Ishikawa (cell line): Measurements from ENCODE around the gene MLLT10.

Experiments used
- CEBPB ChIP-seq: IDR thresholded peaks from 2 replicates; pipeline ENCODE4 v1.6.1; 2012
- CREB1 ChIP-seq: IDR thresholded peaks from 2 replicates; pipeline ENCODE4 v1.6.1; 2012; ENCODE audit warnings: low read depth
- EGR1 ChIP-seq: IDR thresholded peaks from 2 replicates; pipeline ENCODE4 v1.6.1; 2012
- EP300 ChIP-seq: IDR thresholded peaks from 2 replicates; pipeline ENCODE4 v1.6.1; 2012; ENCODE audit warnings: borderline replicate concordance
- FOXM1 ChIP-seq: IDR thresholded peaks from 2 replicates; pipeline ENCODE4 v1.6.1; 2012; ENCODE audit warnings: low read depth, borderline replicate concordance
- NFIC ChIP-seq: IDR thresholded peaks from 2 replicates; pipeline ENCODE4 v1.6.1; 2012
- RAD21 ChIP-seq: IDR thresholded peaks from 2 replicates; pipeline ENCODE4 v1.6.1; 2012; ENCODE audit warnings: low read depth
- TAF1 ChIP-seq: IDR thresholded peaks from 2 replicates; pipeline ENCODE4 v1.6.1; 2012; ENCODE audit warnings: low read depth, mild to moderate bottlenecking
- TCF12 ChIP-seq: IDR thresholded peaks from 2 replicates; pipeline ENCODE4 v1.6.1; 2012; ENCODE audit warnings: low read depth
- TEAD4 ChIP-seq: IDR thresholded peaks from 2 replicates; pipeline ENCODE4 v1.6.1; 2012
- YY1 ChIP-seq: IDR thresholded peaks from 2 replicates; pipeline ENCODE4 v1.6.1; 2012; ENCODE audit warnings: low read depth
- ZBTB7A ChIP-seq: IDR thresholded peaks from 2 replicates; pipeline ENCODE4 v1.6.1; 2012; ENCODE audit warnings: low read depth
- TF ChIP-seq, protein P1 (sequence below): IDR thresholded peaks from 2 replicates; pipeline ENCODE4 v1.6.1; 2012
- TF ChIP-seq, protein P2 (sequence below): IDR thresholded peaks from 2 replicates; pipeline ENCODE4 v1.6.1; 2012; ENCODE audit warnings: low read depth, mild to moderate bottlenecking
- TF ChIP-seq, protein P3 (sequence below): IDR thresholded peaks from 2 replicates; pipeline ENCODE4 v1.6.1; 2012

Gene MLLT10

DNA sequence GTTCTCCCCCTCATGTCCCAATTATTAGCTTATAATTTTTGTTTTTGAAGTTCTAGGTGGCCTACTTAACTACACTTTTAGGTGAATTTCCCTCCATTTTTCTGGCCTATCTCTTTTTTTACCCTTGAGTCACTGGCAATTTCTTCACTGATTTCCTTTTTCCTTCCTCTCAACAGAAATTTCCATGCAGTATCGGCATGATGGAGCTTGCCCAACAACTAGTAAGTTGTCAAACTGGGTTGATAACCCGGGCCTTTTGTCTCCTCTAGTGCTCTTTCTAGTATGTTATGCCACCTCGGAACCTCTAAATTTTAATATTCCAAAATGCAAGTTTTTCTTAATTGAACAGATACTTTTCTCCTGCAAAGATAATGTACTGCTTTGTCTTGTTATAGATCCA, 147.1 kb downstream of the MLLT10 start:
- TF ChIP-seq YY1 (no peak), TEAD4 (no peak), FOXM1 (no peak), TAF1 (no peak), RAD21 (no peak), ZBTB7A (no peak), TCF12 (no peak), CEBPB (no peak), CREB1 (no peak)
- TF ChIP-seq, protein P1, sequence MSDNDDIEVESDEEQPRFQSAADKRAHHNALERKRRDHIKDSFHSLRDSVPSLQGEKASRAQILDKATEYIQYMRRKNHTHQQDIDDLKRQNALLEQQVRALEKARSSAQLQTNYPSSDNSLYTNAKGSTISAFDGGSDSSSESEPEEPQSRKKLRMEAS, result no peak
- TF ChIP-seq, protein P2, sequence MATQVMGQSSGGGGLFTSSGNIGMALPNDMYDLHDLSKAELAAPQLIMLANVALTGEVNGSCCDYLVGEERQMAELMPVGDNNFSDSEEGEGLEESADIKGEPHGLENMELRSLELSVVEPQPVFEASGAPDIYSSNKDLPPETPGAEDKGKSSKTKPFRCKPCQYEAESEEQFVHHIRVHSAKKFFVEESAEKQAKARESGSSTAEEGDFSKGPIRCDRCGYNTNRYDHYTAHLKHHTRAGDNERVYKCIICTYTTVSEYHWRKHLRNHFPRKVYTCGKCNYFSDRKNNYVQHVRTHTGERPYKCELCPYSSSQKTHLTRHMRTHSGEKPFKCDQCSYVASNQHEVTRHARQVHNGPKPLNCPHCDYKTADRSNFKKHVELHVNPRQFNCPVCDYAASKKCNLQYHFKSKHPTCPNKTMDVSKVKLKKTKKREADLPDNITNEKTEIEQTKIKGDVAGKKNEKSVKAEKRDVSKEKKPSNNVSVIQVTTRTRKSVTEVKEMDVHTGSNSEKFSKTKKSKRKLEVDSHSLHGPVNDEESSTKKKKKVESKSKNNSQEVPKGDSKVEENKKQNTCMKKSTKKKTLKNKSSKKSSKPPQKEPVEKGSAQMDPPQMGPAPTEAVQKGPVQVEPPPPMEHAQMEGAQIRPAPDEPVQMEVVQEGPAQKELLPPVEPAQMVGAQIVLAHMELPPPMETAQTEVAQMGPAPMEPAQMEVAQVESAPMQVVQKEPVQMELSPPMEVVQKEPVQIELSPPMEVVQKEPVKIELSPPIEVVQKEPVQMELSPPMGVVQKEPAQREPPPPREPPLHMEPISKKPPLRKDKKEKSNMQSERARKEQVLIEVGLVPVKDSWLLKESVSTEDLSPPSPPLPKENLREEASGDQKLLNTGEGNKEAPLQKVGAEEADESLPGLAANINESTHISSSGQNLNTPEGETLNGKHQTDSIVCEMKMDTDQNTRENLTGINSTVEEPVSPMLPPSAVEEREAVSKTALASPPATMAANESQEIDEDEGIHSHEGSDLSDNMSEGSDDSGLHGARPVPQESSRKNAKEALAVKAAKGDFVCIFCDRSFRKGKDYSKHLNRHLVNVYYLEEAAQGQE, result no peak

DNA sequence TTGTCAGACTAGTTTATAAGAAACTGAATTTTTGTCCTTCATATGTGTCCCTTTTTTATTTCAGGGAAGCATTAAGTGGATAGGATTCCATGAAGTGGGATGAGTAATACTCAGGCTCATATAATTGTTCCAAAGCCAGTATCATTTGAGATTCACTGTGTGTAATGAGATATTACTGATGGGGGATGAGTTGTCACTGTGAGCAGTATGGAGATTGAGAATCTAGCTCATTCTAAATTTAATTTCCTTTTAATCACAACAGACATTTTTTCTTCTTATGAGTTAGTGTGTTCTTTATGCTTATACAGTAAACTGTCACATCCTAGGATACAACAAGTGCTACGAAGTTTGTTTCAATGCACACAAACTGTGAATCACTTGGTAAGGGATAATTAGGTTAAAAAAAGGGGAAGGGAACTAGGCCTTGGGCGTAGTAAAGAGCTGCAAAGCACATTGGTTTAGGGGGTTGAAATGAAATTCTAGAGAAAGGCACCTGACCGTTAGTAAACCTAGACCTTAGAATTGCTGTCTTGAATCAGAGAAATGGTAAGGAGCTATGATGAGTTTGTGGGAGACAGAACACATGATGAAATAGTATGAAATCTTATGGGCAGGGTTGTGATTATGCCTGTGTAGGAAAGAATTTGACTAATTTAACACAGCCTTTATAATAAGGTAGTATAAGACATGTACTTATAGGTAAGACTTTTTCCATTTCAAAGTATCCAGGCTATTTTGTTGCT, 153.4 kb downstream of the MLLT10 start:
- TF ChIP-seq YY1 (no peak), CEBPB (no peak), FOXM1 (no peak), ZBTB7A (no peak), CREB1 (no peak), NFIC (no peak), TCF12 (no peak), RAD21 (no peak), TAF1 (no peak), EGR1 (no peak), TEAD4 (no peak)
- TF ChIP-seq, protein P1, result no peak
- TF ChIP-seq, protein P2, result no peak

DNA sequence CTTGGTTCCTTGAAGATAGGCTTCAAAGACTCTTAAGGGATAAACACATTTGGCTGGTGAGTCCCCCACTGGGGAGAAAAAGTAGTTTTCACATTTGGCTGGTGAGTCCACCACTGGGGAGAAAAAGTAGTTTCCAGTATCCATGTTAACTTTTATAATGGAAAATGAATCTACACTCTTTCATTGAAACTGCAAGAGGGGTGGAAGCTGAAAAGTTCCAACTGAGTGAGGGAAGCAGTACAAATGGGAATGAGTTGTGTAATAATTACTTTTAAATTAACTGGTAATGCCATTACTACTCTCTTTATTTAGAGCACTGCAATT, 153.9 kb downstream of the MLLT10 start:
- TF ChIP-seq YY1 (no peak), CREB1 (no peak), FOXM1 (no peak), RAD21 (no peak), EGR1 (no peak), TCF12 (no peak), TEAD4 (no peak), TAF1 (no peak), CEBPB (no peak), NFIC (no peak), EP300 (no peak), ZBTB7A (no peak)
- TF ChIP-seq, protein P2, result no peak
- TF ChIP-seq, protein P3, sequence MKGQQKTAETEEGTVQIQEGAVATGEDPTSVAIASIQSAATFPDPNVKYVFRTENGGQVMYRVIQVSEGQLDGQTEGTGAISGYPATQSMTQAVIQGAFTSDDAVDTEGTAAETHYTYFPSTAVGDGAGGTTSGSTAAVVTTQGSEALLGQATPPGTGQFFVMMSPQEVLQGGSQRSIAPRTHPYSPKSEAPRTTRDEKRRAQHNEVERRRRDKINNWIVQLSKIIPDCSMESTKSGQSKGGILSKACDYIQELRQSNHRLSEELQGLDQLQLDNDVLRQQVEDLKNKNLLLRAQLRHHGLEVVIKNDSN, result no peak
- TF ChIP-seq, protein P1, result no peak

DNA sequence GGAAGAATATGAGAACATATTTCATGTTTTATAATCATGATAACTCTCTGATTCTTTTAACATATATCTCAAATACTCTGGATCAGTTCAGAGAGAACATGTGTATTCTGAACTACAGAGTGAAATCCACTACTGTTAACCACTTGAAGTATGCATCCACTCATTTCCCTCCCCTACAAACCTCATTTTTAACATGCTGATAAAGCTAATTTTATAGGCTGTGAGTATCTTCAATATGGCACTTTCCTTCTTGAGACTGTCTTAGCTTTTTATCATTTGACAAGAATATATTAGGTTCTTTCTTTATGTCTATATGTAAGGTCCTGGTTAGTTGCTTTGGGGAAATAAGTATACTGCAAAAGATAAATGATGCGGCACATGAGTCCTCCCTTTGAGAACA, 154.8 kb downstream of the MLLT10 start:
- TF ChIP-seq, protein P2, result no peak
- no peak for TF ChIP-seq FOXM1
- TF ChIP-seq CREB1, result no peak
- TF ChIP-seq, protein P3, result no peak
- TF ChIP-seq TAF1, result no peak
- no peak for TF ChIP-seq ZBTB7A
- no peak for TF ChIP-seq EGR1
- TF ChIP-seq YY1, result no peak
- no peak for TF ChIP-seq NFIC
- no peak for TF ChIP-seq CEBPB
- no peak for TF ChIP-seq EP300
- no peak for TF ChIP-seq TCF12
- TF ChIP-seq, protein P1, result no peak
- no peak for TF ChIP-seq RAD21
- TF ChIP-seq TEAD4, result no peak
